ENCODE results near the gene KCTD7. TPM values are rescaled to one million over a fixed set of nuclear protein-coding genes. Genes with fewer than 3 reads are reported as not detected.

The KCTD7 gene
- total and polyA plus RNA-seq, 2 of the 13 experiments (the other 11 are each of a cell fraction or from before 2014, with no cell fraction given), result 7.3 to 13.5 TPM

- TF ChIP-seq ARNT2 (CRISPR knock-in tag; IDR thresholded peaks at IDR 0.05; ENCODE audit: low read depth) (peak; percentile 87; the same call in 1 of the 2 replicates), MIER3 (CRISPR knock-in tag; IDR thresholded peaks at IDR 0.05; ENCODE audit: borderline replicate concordance) (peak; percentile 68; the same call in 1 of the 2 replicates), ZNF460 (CRISPR knock-in tag; IDR thresholded peaks at IDR 0.05; ENCODE audit: borderline replicate concordance) (peak; percentile 18; the same call in 1 of the 2 replicates), GATA4 (IDR thresholded peaks at IDR 0.05; ENCODE audit: borderline replicate concordance, low read depth) (peak; percentile 53; the same call in 1 of the 2 replicates), MBD4 (IDR thresholded peaks at IDR 0.05; ENCODE audit: borderline replicate concordance, low read length) (no peak), ZNF333 (CRISPR knock-in tag; IDR thresholded peaks at IDR 0.05; ENCODE audit: borderline replicate concordance) (peak; percentile 85; the same call in 1 of the 2 replicates), LCORL (IDR thresholded peaks at IDR 0.05) (no peak), LCORL (CRISPR knock-in tag; IDR thresholded peaks at IDR 0.05) (peak; percentile 66), ZNF101 (CRISPR knock-in tag; IDR thresholded peaks at IDR 0.05; ENCODE audit: borderline replicate concordance, low read depth) (no peak), ZSCAN21 (CRISPR knock-in tag; IDR thresholded peaks at IDR 0.05; ENCODE audit: borderline replicate concordance) (peak; percentile 73; the same call in 1 of the 2 replicates), KDM3A (CRISPR knock-in tag; IDR thresholded peaks at IDR 0.05; ENCODE audit: low read depth) (peak; percentile 18; the same call in 1 of the 2 replicates), ZNF143 (CRISPR knock-in tag; IDR thresholded peaks at IDR 0.05) (peak; percentile 79), CBFB (CRISPR knock-in tag; IDR thresholded peaks at IDR 0.05) (peak; percentile 80), ZMAT3 (CRISPR knock-in tag; conservative IDR thresholded peaks at IDR 0.05) (no peak; the same call in 1 of the 2 replicates), DNMT1 (CRISPR knock-in tag; IDR thresholded peaks at IDR 0.05) (0 out of 2 replicates have a peak, but pooled peaks have one; percentile 43), ZMYM4 (CRISPR knock-in tag; IDR thresholded peaks at IDR 0.05) (peak; percentile 84), RBFOX2 (IDR thresholded peaks at IDR 0.05; ENCODE audit: low read depth, low read length) (peak; percentile 87), ZNF589 (CRISPR knock-in tag; conservative IDR thresholded peaks at IDR 0.05) (peak; percentile 80; the same call in 1 of the 2 replicates), ZNF710 (CRISPR knock-in tag; IDR thresholded peaks at IDR 0.05; ENCODE audit: borderline replicate concordance) (peak; percentile 72; the same call in 1 of the 2 replicates), ZNF484 (CRISPR knock-in tag; IDR thresholded peaks at IDR 0.05; ENCODE audit: borderline replicate concordance, low read depth) (no peak), ZNF263 (CRISPR knock-in tag; IDR thresholded peaks at IDR 0.05) (no peak), CERS6 (CRISPR knock-in tag; IDR thresholded peaks at IDR 0.05) (no peak), ZNF160 (CRISPR knock-in tag; IDR thresholded peaks at IDR 0.05) (peak; percentile 53; the same call in 1 of the 2 replicates), SALL2 (CRISPR knock-in tag; IDR thresholded peaks at IDR 0.05) (peak; percentile 74), ETS1 (CRISPR knock-in tag; IDR thresholded peaks at IDR 0.05) (peak; percentile 91; the same call in 1 of the 2 replicates), ZNF616 (CRISPR knock-in tag; IDR thresholded peaks at IDR 0.05; ENCODE audit: low read depth) (peak; percentile 75), FOSL2 (CRISPR knock-in tag; IDR thresholded peaks at IDR 0.05) (peak; percentile 57)
These were observed 36.7 kb upstream of the KCTD7 start (continued) for GRCh38 chr7:66591799-66592596.

Data from HepG2 (cell line).